SU-DHL-6 (cell line): ENCODE measurements around the gene TGM6.

Source experiments
- EZH2phosphoT487 ChIP-seq: fragments of 200-600 bp; sonication (generic), shearing (Covaris generic); conservative IDR thresholded peaks from 2 replicates; pipeline ENCODE4 v1.6.1; 2018; ENCODE audit warnings: mild to moderate bottlenecking, antibody characterized with exemption, low read length, moderate library complexity, mixed read lengths
- TF ChIP-seq, protein P1 (sequence below): fragments of 200-600 bp; sonication (generic); IDR thresholded peaks from one replicate; pipeline ENCODE4 v1.5.1; 2017; ENCODE audit warnings: antibody characterized with exemption, mild to moderate bottlenecking, low read length, moderate library complexity; ENCODE audit not compliant: insufficient read depth, poor library complexity, severe bottlenecking

DNA sequence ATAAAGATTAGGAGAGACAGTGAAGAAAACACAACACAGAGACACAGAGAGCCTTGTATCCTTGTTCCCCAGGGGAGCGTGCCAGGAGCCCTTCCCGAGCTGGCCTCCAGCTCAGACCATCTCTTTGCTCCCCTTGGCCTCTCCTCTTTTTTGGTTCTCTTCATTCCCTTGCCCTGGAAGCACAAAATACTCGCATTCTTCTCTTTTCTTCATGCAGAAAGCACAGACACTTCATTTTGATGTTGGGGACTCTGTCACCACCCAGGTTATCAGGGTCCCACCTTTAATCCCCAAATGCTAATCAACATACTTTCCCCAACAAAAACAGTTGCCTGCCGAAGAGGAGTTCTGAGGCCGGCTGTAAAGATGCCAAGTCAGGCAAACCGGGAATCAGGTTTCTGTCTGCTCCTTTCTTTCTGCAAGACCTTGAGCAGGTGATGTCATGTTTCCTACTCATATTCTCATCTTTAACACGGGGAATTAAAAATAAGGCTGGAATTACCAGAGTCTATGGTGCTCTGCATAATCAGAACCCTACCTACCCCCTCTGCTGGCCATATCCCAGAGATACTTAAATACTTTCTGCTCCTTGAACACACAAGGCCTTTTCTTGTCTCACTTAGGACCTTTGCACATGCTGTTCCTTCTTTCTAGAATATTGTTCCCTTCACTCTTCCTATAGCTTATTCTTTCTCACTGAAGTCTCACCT lies 21.7 kb downstream of the TGM6 start:
- TF ChIP-seq, protein P1, sequence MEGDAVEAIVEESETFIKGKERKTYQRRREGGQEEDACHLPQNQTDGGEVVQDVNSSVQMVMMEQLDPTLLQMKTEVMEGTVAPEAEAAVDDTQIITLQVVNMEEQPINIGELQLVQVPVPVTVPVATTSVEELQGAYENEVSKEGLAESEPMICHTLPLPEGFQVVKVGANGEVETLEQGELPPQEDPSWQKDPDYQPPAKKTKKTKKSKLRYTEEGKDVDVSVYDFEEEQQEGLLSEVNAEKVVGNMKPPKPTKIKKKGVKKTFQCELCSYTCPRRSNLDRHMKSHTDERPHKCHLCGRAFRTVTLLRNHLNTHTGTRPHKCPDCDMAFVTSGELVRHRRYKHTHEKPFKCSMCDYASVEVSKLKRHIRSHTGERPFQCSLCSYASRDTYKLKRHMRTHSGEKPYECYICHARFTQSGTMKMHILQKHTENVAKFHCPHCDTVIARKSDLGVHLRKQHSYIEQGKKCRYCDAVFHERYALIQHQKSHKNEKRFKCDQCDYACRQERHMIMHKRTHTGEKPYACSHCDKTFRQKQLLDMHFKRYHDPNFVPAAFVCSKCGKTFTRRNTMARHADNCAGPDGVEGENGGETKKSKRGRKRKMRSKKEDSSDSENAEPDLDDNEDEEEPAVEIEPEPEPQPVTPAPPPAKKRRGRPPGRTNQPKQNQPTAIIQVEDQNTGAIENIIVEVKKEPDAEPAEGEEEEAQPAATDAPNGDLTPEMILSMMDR: no peak
- TF ChIP-seq EZH2phosphoT487: no peak
